ENCODE data around the gene LRRTM4. TPM values are rescaled to one million over a fixed set of nuclear protein-coding genes. Genes with fewer than 3 reads are reported as not detected.
"Not testable (repeated sequence)": the region's sequence is repeated elsewhere in the genome, so short reads cannot be mapped to it uniquely, and the experiment has no call there.

LRRTM4 gene
- total and polyA plus RNA-seq, 2 donors from 2014 or later, result 0.19 TPM; not detected in 1

- Histone ChIP-seq H3K36me3 (ENCODE audit: control insufficient read depth in 2 of 3, insufficient read depth in 3 of 3, low read length in 3 of 3) (no peaks in the 10 kb centered on the region), H3K4me3 (ENCODE audit: low read length in 3 of 3) (no peak overlapping the region), H3K9ac (ENCODE audit: low read length in 3 of 3) (no peak overlapping the region), H3K9me3 (ENCODE audit: control insufficient read depth in 2 of 3, insufficient read depth in 1 of 3, low read length in 3 of 3) (peaks cover 0 to 2% (median 0%) of the 10 kb centered on the region in 3 donors), H3K27ac (ENCODE audit: low read depth in 2 of 2, low read length in 2 of 2) (no peak overlapping the region), H3K4me1 (ENCODE audit: control insufficient read depth in 2 of 3, insufficient read depth in 2 of 3, low read depth in 1 of 3, low read length in 3 of 3) (no peaks in the 10 kb centered on the region), H3K27me3 (ENCODE audit: control insufficient read depth, insufficient read depth, low read length) (no peaks in the 10 kb centered on the region)
- TF ChIP-seq, protein P1, sequence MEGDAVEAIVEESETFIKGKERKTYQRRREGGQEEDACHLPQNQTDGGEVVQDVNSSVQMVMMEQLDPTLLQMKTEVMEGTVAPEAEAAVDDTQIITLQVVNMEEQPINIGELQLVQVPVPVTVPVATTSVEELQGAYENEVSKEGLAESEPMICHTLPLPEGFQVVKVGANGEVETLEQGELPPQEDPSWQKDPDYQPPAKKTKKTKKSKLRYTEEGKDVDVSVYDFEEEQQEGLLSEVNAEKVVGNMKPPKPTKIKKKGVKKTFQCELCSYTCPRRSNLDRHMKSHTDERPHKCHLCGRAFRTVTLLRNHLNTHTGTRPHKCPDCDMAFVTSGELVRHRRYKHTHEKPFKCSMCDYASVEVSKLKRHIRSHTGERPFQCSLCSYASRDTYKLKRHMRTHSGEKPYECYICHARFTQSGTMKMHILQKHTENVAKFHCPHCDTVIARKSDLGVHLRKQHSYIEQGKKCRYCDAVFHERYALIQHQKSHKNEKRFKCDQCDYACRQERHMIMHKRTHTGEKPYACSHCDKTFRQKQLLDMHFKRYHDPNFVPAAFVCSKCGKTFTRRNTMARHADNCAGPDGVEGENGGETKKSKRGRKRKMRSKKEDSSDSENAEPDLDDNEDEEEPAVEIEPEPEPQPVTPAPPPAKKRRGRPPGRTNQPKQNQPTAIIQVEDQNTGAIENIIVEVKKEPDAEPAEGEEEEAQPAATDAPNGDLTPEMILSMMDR (IDR thresholded peaks at IDR 0.05; ENCODE audit: borderline replicate concordance, extremely low read depth, insufficient read depth), result no peak
- peak in 3 of 5 donors; percentile 14 to 49 (median 44) for DNase-seq
- intact Hi-C loops (cut with DNase I), result no loop called here
- no peak for FAIRE-seq
These were observed 467.2 kb downstream of the LRRTM4 start for GRCh38 chr2:77054938-77055337.

DNA sequence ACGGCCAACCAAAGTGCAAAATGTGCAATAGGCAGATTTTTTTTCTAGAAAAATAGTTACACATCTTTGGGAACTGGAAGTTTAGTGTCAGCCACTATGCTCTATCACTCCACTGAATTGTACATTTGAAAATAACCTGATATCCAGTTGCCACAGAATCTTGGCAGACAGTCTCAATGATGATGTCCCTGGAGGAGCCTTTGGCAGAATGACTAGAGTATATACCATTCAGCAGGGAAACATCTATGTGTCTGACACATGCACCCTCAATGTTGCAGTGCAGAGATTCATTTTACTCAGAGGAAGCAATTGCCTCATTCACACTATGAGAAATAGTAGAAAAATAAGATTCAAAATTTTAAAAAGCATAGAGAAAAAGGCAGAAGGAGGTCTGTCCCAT is 475.8 kb downstream of the LRRTM4 start:
- H3K27ac ChIP-seq (ENCODE audit: low read depth in 2 of 2, low read length in 2 of 2), result no peak overlapping the region
- DNase-seq (no peak), FAIRE-seq (no peak)
- no peak overlapping the region for H3K4me3 ChIP-seq (ENCODE audit: low read length in 3 of 3)
- H3K36me3 ChIP-seq (ENCODE audit: control insufficient read depth in 2 of 3, insufficient read depth in 3 of 3, low read length in 3 of 3), result no peaks in the 10 kb centered on the region
- no peak overlapping the region for H3K9ac ChIP-seq (ENCODE audit: low read length in 3 of 3)
- no peaks in the 10 kb centered on the region for H3K4me1 ChIP-seq (ENCODE audit: control insufficient read depth in 2 of 3, insufficient read depth in 2 of 3, low read depth in 1 of 3, low read length in 3 of 3)
- intact Hi-C loops (cut with DNase I), result no loop called here
- H3K9me3 ChIP-seq (ENCODE audit: control insufficient read depth in 2 of 3, insufficient read depth in 1 of 3, low read length in 3 of 3), result no peaks in the 10 kb centered on the region
- TF ChIP-seq, protein P1 (IDR thresholded peaks at IDR 0.05; ENCODE audit: borderline replicate concordance, extremely low read depth, insufficient read depth), result no peak
- H3K27me3 ChIP-seq (ENCODE audit: control insufficient read depth, insufficient read depth, low read length), result no peaks in the 10 kb centered on the region

GRCh38 chr2:77045456-77045855 is 476.7 kb downstream of the LRRTM4 start:
- H3K4me3 ChIP-seq (ENCODE audit: low read length in 3 of 3); H3K36me3 ChIP-seq (ENCODE audit: control insufficient read depth in 2 of 3, insufficient read depth in 3 of 3, low read length in 3 of 3); DNase-seq; H3K9ac ChIP-seq (ENCODE audit: low read length in 3 of 3); H3K27me3 ChIP-seq (ENCODE audit: control insufficient read depth, insufficient read depth, low read length); H3K27ac ChIP-seq (ENCODE audit: low read depth in 2 of 2, low read length in 2 of 2); FAIRE-seq; intact Hi-C loops (cut with DNase I); H3K9me3 ChIP-seq (ENCODE audit: control insufficient read depth in 2 of 3, insufficient read depth in 1 of 3, low read length in 3 of 3); H3K4me1 ChIP-seq (ENCODE audit: control insufficient read depth in 2 of 3, insufficient read depth in 2 of 3, low read depth in 1 of 3, low read length in 3 of 3): not testable (repeated sequence)

DNA sequence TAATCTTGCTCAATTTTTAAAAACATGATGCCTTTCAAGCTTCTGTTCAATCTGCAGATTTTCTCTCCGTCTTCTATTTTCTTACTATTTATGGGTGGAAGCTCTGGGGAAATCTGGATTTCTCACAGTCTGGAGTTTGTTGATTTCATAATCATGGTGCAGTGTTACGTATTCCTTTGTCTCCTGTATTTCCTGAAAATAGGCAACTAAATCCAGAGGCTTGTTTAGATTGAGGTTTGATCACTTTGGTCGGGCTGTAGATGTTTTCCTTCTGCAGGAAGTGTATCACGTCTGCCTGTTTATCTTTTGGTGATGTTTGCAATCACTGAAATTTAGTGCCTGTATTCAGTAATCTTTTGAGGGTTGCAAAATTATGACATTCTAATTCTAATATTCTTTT is 487.7 kb downstream of the LRRTM4 start:
- TF ChIP-seq, protein P1 (IDR thresholded peaks at IDR 0.05; ENCODE audit: borderline replicate concordance, extremely low read depth, insufficient read depth), result no peak
- intact Hi-C loops (cut with DNase I), result no loop called here
- H3K9ac ChIP-seq (ENCODE audit: low read length in 3 of 3), result no peak overlapping the region
- DNase-seq (no peak), FAIRE-seq (no peak)
- H3K27ac ChIP-seq (ENCODE audit: low read depth in 2 of 2, low read length in 2 of 2), result no peak overlapping the region
- no peaks in the 10 kb centered on the region for H3K27me3 ChIP-seq (ENCODE audit: control insufficient read depth, insufficient read depth, low read length)
- H3K9me3 ChIP-seq (ENCODE audit: control insufficient read depth in 2 of 3, insufficient read depth in 1 of 3, low read length in 3 of 3), result no peaks in the 10 kb centered on the region
- no peaks in the 10 kb centered on the region for H3K36me3 ChIP-seq (ENCODE audit: control insufficient read depth in 2 of 3, insufficient read depth in 3 of 3, low read length in 3 of 3)
- H3K4me1 ChIP-seq (ENCODE audit: control insufficient read depth in 2 of 3, insufficient read depth in 2 of 3, low read depth in 1 of 3, low read length in 3 of 3), result no peaks in the 10 kb centered on the region
- H3K4me3 ChIP-seq (ENCODE audit: low read length in 3 of 3), result no peak overlapping the region

- H3K9ac ChIP-seq (ENCODE audit: low read length in 3 of 3); FAIRE-seq; H3K36me3 ChIP-seq (ENCODE audit: control insufficient read depth in 2 of 3, insufficient read depth in 3 of 3, low read length in 3 of 3); H3K4me1 ChIP-seq (ENCODE audit: control insufficient read depth in 2 of 3, insufficient read depth in 2 of 3, low read depth in 1 of 3, low read length in 3 of 3); H3K9me3 ChIP-seq (ENCODE audit: control insufficient read depth in 2 of 3, insufficient read depth in 1 of 3, low read length in 3 of 3); intact Hi-C loops (cut with DNase I); DNase-seq; H3K4me3 ChIP-seq (ENCODE audit: low read length in 3 of 3); H3K27me3 ChIP-seq (ENCODE audit: control insufficient read depth, insufficient read depth, low read length); H3K27ac ChIP-seq (ENCODE audit: low read depth in 2 of 2, low read length in 2 of 2): not testable (repeated sequence)
These were observed 492.9 kb downstream of the LRRTM4 start for GRCh38 chr2:77029237-77029636.
